Heart left ventricle (tissue), 13 donors: ENCODE measurements around the gene PTPRD.

ENCODE experiments used
- CTCF ChIP-seq, 12 donors: fragments of 200-600 bp; sonication (generic) in 4 of 12; IDR thresholded peaks; one replicate each; pipeline versions ENCODE4 v1.5.0 to v1.8.0; 2018 to 2022; ENCODE audit warnings: antibody characterized with exemption in 12 of 12, mild to moderate bottlenecking in 5 of 12
- POLR2A ChIP-seq, 2 donors: fragments of 450-650 bp; IDR thresholded peaks; one replicate each; pipeline ENCODE4 v1.6.1; 2017; ENCODE audit warnings: antibody characterized with exemption in 2 of 2, mild to moderate bottlenecking in 2 of 2, moderate library complexity in 2 of 2
- donor health status: ischemic (EF 13 %, LVEDD 7.1; RV severe dilation, severe dysfunction).
- donor health status: DM: no; HTN: yes; CAD: no.
- donor health status: DM: no; HTN: no; CAD: no.
- donor health status: ischemic (EF 25% LVEDD 6.9; RV normal size, moderate dysfunction).
- donor health status: ischemic (EF 25% LVEDD 5.7; RV mildly dilated, moderate dysfunction).
- donor health status: ischemic (EF 35%, LVEDD 5.7; RV mildly dilated, moderate dysfunction).
- donor health status: nonischemic (EF 11% LVEDD 7.7; RV severe dilation, severe dysfunction).
- donor health status: DM: yes; HTN: yes; CAD: no.
- donor health status: PGD.
- donor health status: ischemic (EF 29% LVEDD 5.4; RV normal size, mild dysfunction).
- donor health status: nonischemic (EF 23%, LVEDD 6.1; RV moderate dilation, normal function).

GRCh38 chr9:8838136-8838535, 1774.7 kb downstream of the PTPRD start:
- TF ChIP-seq CTCF (IDR thresholded peaks at IDR 0.05) (no peak), POLR2A (IDR thresholded peaks at IDR 0.05) (no peak)
